Measurements from ENCODE around the gene RABL6.

The RABL6 gene

GRCh38 chr9:136847088-136847825 is 39.5 kb downstream of the RABL6 start:
- DNase-seq (ENCODE audit: low read depth): peak; percentile 61

GRCh38 chr9:136847826-136848392 is 40.2 kb downstream of the RABL6 start:
- peak; percentile 78 for DNase-seq (ENCODE audit: low read depth)

DNA sequence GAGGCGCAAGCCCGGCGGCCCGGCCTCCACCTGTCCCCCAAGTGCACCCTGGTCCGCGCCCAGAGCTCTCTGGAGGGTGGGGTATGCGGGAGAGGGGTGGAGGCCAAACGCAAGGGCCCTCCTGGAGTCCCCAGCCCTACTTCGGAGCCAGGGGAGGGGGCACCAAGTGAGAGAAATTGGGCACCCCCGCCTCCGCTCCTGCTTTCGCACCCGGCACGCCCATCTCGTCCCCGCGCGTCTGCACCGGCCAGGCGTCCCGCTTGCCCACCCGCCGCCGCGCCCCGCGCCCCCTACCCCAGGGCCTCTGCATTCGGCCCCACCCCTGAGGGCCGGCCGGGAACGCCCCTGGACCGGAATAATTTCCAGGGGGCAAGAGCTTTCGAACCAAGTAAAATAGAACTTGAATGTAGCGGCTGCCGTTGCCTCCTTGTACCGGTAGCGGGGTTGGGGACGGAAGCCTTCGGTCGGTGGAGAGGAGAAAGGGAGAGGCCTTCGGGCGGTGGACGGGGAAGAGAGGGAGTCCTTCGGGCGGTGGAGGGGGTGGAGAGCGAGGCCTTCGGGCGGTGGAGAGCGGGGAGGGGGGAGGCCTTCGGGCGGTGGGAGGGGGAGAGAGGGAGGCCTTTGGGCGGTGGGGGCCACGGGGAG is 40.8 kb downstream of the RABL6 start:
- DNase-seq (ENCODE audit: low read depth): no peak

DNA sequence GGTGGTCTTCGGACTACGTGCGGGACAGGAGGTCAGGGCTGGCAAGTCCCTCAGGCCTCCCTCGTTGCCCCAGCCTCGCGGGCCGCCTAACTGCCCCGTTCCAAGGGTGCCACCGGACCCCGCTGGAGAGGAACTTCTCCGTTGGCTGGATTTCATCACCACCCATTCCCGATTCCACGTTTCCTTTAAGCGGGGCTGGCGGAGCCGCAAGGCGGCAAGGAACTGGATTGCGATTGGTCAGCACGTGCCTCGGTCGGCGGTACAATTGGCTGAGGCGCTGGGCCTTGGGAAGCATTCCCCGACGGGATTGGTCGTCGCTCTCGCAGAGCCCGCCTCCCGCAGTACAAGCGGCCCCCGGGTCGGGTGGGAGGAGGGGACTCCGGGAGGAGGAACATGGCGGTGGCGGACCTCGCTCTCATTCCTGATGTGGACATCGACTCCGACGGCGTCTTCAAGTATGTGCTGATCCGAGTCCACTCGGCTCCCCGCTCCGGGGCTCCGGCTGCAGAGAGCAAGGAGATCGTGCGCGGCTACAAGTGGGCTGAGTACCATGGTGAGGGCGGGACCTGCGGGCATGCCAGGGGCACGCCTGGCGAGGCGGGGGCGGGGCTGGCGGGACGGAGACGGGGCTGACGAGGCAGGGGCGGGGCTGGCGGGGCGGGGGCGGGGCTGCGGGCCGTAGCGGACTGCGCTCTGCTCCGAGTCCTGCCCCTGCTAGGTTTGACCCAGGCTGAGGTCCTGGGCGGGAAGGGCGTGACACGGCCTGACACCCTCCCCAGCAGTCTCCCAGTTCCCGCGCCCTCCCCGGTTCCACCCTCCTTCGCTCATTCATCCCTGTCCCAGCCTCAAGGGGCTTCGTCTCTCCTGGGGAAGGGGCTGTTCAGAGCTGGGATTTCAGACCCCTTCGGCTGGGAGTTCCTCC is 41.6 kb downstream of the RABL6 start, which contains the start of gene PHPT1:
PHPT1 (plus strand) TSS at position 372 of the 922 bp plus-strand sequence; CDS start at position 394, 22 bp downstream.
- DNase-seq (ENCODE audit: low read depth): peak; percentile 99

- DNase-seq (ENCODE audit: low read depth): no peak
Measured at GRCh38 chr9:136849960-136850865, 42.5 kb downstream of the RABL6 start.

DNA sequence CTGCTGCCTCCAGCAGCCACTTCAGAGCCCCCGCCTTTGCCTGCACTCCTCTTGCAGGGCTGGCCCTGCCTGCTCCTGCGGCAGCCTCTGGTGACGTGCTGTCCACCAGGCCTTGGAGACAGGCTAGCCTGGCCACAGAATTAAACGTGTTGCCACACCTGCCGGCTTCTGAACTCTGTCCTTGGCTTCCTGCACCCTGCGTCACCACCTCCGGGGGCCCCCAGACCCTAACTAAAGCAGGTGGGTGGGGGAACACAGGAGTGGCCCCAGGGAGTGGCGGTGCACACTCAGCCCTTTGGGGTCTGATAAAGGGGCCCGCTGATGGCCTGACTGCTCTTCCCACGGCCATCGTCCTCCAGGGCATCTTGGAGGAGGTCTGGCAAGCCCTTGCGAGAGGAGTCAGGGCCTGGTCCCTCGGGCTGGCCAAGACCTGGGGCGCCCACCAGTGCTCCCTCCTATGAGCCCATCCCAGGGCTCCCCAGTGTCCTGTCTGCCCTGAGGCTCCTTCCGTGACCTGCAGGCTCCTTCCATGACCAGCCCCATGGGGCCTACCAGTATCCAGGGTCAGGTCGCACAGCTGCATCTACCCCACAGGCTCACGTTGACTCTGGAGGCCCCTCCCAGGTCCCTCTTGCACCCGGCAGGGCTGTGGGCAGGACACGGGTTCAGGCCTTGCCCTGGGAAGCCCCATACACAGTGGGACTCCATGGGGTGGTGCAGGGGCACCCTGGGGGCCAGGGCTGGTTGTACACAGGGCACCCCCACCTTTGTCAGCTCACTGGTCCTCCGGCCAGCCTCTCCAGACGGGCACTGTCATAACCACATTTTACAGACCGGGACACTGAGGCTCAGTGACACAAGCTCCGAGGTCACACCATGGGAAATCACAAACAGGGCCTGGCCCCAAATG is 43.4 kb downstream of the RABL6 start:
- DNase-seq (ENCODE audit: low read depth): no peak

- DNase-seq (ENCODE audit: low read depth): no peak
Measured at GRCh38 chr9:136851941-136852663, 44.4 kb downstream of the RABL6 start, which contains the start of gene MAMDC4. Gene MAMDC4, plus strand, starts transcription at chr9:136852346. Its CDS starts 71 bp downstream, at chr9:136852417.

- DNase-seq (ENCODE audit: low read depth): no peak
Measured at GRCh38 chr9:136852664-136853595, 45.2 kb downstream of the RABL6 start.

GRCh38 chr9:136853596-136854112 is 45.9 kb downstream of the RABL6 start:
- DNase-seq (ENCODE audit: low read depth): no peak

- DNase-seq (ENCODE audit: low read depth): no peak
Measured at GRCh38 chr9:136854113-136854841, 46.5 kb downstream of the RABL6 start.

GRCh38 chr9:136854842-136855460 is 47.2 kb downstream of the RABL6 start:
- no peak for DNase-seq (ENCODE audit: low read depth)

GRCh38 chr9:136855461-136856078 is 47.8 kb downstream of the RABL6 start:
- no peak for DNase-seq (ENCODE audit: low read depth)

GRCh38 chr9:136856079-136856476 is 48.3 kb downstream of the RABL6 start:
- no peak for DNase-seq (ENCODE audit: low read depth)

GRCh38 chr9:136856541-136857141 is 48.9 kb downstream of the RABL6 start:
- DNase-seq (ENCODE audit: low read depth): no peak

DNA sequence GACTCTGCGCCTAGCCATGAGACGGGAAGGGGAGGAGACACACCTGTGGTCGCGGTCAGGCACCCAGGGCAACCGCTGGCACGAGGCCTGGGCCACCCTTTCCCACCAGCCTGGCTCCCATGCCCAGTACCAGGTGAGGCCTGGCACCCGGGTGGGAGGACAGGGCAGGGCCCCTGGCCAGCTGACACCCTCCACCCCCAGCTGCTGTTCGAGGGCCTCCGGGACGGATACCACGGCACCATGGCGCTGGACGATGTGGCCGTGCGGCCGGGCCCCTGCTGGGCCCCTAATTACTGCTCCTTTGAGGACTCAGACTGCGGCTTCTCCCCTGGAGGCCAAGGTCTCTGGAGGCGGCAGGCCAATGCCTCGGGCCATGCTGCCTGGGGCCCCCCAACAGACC is 49.4 kb downstream of the RABL6 start:
- DNase-seq (ENCODE audit: low read depth): no peak
